Pancreas (tissue), 10 donors: ENCODE measurements around the gene DPEP3. TPM values are rescaled to one million over a fixed set of nuclear protein-coding genes. Genes with fewer than 3 reads are reported as not detected.

Source experiments
- ATAC-seq, 4 donors: fragments of 200-7000 bp; cut with Tn5 transposase; one replicate each; pipeline versions ENCODE4 v1.8.0 to v1.9.1; 2020; ENCODE audit warnings: mild to moderate bottlenecking in 4 of 4, moderate library complexity in 4 of 4
- DNase-seq, 6 donors: peaks; one replicate each; pipeline ENCODE4 v3.0.0-alpha.2; 2020
- FAIRE-seq: peaks from 2 replicates; lab custom pipeline; 2012; peaks lifted over from hg19 to GRCh38; lab: Jason Lieb, UNC
- H3K27ac ChIP-seq, 4 donors: fragments of 200-600 bp; sonication (generic); 1 replicate in 3 of 4; 2 replicates in 1 of 4; pipeline versions ENCODE4 v1.5.0 to v1.8.0; 2020
- H3K27me3 ChIP-seq, 4 donors: fragments of 200-600 bp; one replicate each; pipeline ENCODE4 v1.8.0; 2021
- H3K36me3 ChIP-seq, 3 donors: fragments of 200-600 bp; sonication (generic) in 1 of 3; one replicate each; pipeline versions ENCODE4 v1.5.0 to v1.8.0; 2020 to 2021
- H3K4me1 ChIP-seq, 3 donors: fragments of 200-600 bp; one replicate each; pipeline ENCODE4 v1.8.0; 2021
- H3K4me3 ChIP-seq, 4 donors: fragments of 200-600 bp; sonication (generic) in 2 of 4; one replicate each; pipeline versions ENCODE4 v1.5.0 to v1.8.0; 2020 to 2021
- H3K9me3 ChIP-seq, 4 donors: fragments of 200-600 bp; one replicate each; pipeline ENCODE4 v1.8.0; 2021
- CTCF ChIP-seq, 4 donors: fragments of 200-600 bp; sonication (generic) in 3 of 4; IDR thresholded peaks; one replicate each; pipeline versions ENCODE4 v1.5.0 to v1.8.0; 2021; ENCODE audit warnings: antibody characterized with exemption in 4 of 4
- WGBS, 2 donors: extraction: QIAGEN DNeasy Blood & Tissue Kit; methylation state at CpG; one replicate each; pipeline ENCODE4 v1.1.7; 2013; 5-methylcytosine and 5-hydroxymethylcytosine counted together
- intact Hi-C, 3 donors: fragments of 100-400 bp; cut with DNase I; formaldehyde crosslinking; loops; one replicate each; pipeline versions ENCODE4 v1.11.1 to v1.14.2; 2022
- polyA plus RNA-seq, 2 donors: library from polyadenylated mRNA; stranded (reverse); fragments of 200-250 nt; gene quantifications; one replicate each; pipeline ENCODE4 v1.2.3, GENCODE V29; 2013
- total RNA-seq, 6 donors: library from RNA; stranded (reverse); fragmentation: NEBNext Ultra II Directional in 4 of 6; extraction: Animal tissue kit (Norgen Biotek cat#: 25700) in 4 of 6; gene quantifications; one replicate each; pipeline versions ENCODE4 v1.2.1 to v1.2.4, GENCODE V29; 2021 to 2023
- donor health status: healthy with polysubstance abuse.
- donor health status: DM: no; HTN: no; CAD: no; lungs with moderate emphysema.
- donor health status: DM: no; HTN: no; CAD: no.
- donor health status: control.
- donor health status: control.
- donor health status: Bipolar disorder and iron deficiency.
- donor health status: DM: yes; HTN: yes; CAD: no.
- donor health status: DM: no; HTN: no; CAD: no.
- donor health status: DM: no; HTN: no; CAD: no.
- donor health status: DM: yes; HTN: yes; CAD: no.

The DPEP3 gene
- total and polyA plus RNA-seq, 8 donors: 0.09 to 0.12 TPM; not detected in 6

GRCh38 chr16:67971111-67971510 lies 9.2 kb downstream of the DPEP3 start:
- Histone ChIP-seq H3K27me3 (no peaks in the 10 kb centered on the region), H3K27ac (no peak overlapping the region), H3K4me3 (no peak overlapping the region), H3K36me3 (no peaks in the 10 kb centered on the region), H3K4me1 (peaks cover 6 to 13% (median 12%) of the 10 kb centered on the region in 3 donors), H3K9me3 (no peaks in the 10 kb centered on the region)
- 92 to 93% methylated on average over 9 of the region's 9 CpGs for WGBS, 2 donors
- intact Hi-C loops: no loop called here
- FAIRE-seq: no peak
- TF ChIP-seq CTCF (IDR thresholded peaks at IDR 0.05): no peak
- no peak for DNase-seq
- ATAC-seq: no peak

- no peak for FAIRE-seq
- Histone ChIP-seq H3K9me3 (no peaks in the 10 kb centered on the region), H3K4me1 (peaks cover 9 to 26% (median 17%) of the 10 kb centered on the region in 3 donors)
Observed at GRCh38 chr16:67969254-67970039, 10.9 kb downstream of the DPEP3 start.

GRCh38 chr16:67968400-67969253 lies 11.7 kb downstream of the DPEP3 start, which contains the start of gene SLC12A4:
TSS of gene SLC12A4 (minus strand) at chr16:67968637. CDS start at chr16:67968553, 84 bp downstream.
- no peaks in the 10 kb centered on the region for H3K36me3 ChIP-seq
- intact Hi-C loops: no loop called here
- peak; percentile 77 to 92 (median 85) for DNase-seq

More at GRCh38 chr16:67969254-67970039, 10.9 kb downstream of the DPEP3 start:
- peak overlapping the region; percentile 80 to 91 (median 88) for H3K4me3 ChIP-seq
- intact Hi-C loops: no loop called here
- TF ChIP-seq CTCF (IDR thresholded peaks at IDR 0.05): no peak
- 56 to 57% methylated on average over 40 of the region's 40 CpGs for WGBS, 2 donors
- H3K27me3 ChIP-seq: no peaks in the 10 kb centered on the region
- ATAC-seq (no peak), DNase-seq (peak in 1 of 6 donors; percentile 67)
- H3K36me3 ChIP-seq: no peaks in the 10 kb centered on the region
- peak overlapping the region in 3 of 4 donors; percentile 70 to 84 (median 79) for H3K27ac ChIP-seq

GRCh38 chr16:67967958-67968399 lies 12.3 kb downstream of the DPEP3 start:
- Histone ChIP-seq H3K4me1 (peaks cover 9 to 26% (median 17%) of the 10 kb centered on the region in 3 donors), H3K9me3 (no peaks in the 10 kb centered on the region), H3K27me3 (no peaks in the 10 kb centered on the region), H3K27ac (peak overlapping the region; percentile 70 to 84 (median 81)), H3K4me3 (peak overlapping the region; percentile 80 to 91 (median 88)), H3K36me3 (no peaks in the 10 kb centered on the region)
- no peak for TF ChIP-seq CTCF (IDR thresholded peaks at IDR 0.05)
- peak; percentile 39 to 60 (median 48) for ATAC-seq
- FAIRE-seq: no peak
- intact Hi-C loops: no loop called here
- 1 to 3% methylated on average over 43 to 45 of the region's 45 CpGs for WGBS, 2 donors
- DNase-seq: peak in 4 of 6 donors; percentile 40 to 75 (median 73)

More at GRCh38 chr16:67968400-67969253, 11.7 kb downstream of the DPEP3 start, which contains the start of gene SLC12A4:
- Histone ChIP-seq H3K27me3 (no peaks in the 10 kb centered on the region), H3K9me3 (no peaks in the 10 kb centered on the region), H3K4me1 (peaks cover 9 to 26% (median 17%) of the 10 kb centered on the region in 3 donors), H3K4me3 (peak within 1 kb of the TSS; percentile 80 to 91 (median 88)), H3K27ac (peak within 1 kb of the TSS; percentile 70 to 84 (median 81))
- FAIRE-seq (no peak), ATAC-seq (peak; percentile 89 to 95 (median 92))
- 1% methylated on average over 49 to 78 of the region's 78 CpGs for WGBS, 2 donors
- TF ChIP-seq CTCF (IDR thresholded peaks at IDR 0.05): no peak
